Stimulated activated CD8-positive, alpha-beta memory T cell treated with anti-CD3 and anti-CD28 coated beads, Interleukin-12 subunit alpha, Interleukin-12 subunit beta, amount 100 ng/mL, for 1 hour (primary cell): ENCODE measurements around the gene HS6ST1.

Experiments used
- DNase-seq: peaks from one replicate; pipeline ENCODE4 v3.0.0-alpha.2; 2020; ENCODE audit warnings: low read depth

HS6ST1 gene

DNA sequence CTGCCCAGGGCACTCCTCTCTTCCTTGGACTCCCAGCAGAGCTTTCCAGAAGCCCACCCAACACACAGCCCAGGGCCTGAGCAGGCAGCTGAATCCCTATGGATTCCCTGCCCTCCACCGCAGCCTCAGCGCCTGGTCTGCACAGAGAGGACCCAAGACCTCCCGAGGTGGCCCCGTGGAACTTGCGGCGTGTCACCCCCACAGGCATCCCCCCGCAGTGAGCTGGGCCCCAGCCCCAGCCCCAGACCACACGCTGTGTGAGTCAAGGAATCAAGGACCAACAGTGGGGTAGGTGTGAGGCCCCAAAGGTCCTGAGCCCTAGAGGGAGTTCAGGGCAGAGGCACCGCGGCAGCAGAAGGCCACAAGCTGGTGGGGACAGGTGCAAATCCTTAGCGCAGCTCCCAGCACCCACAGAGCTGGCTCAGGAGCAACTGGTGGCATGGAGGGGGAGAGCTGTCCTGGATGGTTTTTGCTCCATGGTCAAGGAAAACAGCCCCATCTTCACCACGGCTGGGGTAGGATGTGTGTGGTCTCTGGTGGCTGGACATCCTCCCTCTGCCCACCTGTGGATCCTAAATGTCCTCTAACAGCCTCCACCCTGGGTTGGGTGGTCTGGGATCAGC is 8.5 kb downstream of the HS6ST1 start:
- no peak for DNase-seq

DNA sequence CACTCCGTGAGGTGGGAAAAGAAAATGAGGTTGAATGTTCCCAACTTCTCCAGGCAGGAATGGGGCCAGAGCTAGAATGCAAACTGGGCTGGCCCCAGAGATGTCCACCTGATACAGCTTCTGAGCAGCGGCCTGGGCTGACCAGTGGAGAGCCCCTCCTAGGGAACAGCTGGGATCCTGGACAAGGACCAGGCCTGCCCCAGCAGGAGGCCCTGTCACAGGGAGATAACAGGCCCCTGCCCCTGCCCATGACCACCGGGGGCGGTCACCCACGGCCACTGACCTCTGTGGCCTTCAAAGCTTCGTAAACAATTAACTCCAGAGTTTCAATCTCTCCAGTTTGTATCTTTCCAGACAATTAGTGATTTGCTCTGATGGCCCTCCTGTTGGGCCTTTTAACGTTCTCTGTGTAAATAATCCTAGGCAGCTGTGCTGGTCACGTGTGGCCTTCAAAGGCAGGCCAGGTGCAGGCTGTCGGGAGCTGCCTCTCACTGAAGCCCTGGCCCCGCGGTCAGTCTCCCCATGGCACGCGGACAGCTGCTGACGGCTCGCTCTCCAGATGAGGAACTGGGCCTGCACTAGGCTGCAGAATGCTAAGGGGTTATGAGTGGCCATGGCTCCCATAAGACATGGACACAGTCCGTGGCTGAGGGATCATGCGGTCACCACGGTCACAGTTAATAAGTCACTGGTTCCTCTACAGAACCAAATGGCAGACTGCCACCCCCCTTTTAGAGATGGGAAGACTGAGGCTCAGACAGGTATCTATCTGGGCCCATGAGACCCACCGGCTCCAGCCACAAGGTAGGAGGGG is 9.2 kb downstream of the HS6ST1 start:
- DNase-seq = no peak

DNA sequence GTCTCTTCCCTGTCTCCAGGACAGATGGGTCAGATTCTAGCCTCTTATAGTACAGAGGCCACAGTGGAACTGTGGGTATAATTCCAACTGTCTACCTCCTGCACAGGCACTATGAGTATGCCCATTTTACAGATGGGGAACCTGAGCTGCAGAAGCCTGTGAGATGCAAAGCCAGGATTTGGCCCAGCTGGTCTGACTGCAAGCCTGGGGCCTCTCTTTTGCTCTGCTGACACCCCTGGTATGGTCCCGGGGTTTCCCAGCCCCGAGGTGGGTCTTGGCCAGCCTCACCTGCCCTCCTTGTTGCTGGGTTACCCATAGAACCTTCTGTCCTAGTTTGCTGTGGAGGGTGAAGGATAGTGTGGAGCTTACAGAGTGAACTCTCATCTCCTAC is 9.8 kb downstream of the HS6ST1 start:
- DNase-seq = no peak

DNA sequence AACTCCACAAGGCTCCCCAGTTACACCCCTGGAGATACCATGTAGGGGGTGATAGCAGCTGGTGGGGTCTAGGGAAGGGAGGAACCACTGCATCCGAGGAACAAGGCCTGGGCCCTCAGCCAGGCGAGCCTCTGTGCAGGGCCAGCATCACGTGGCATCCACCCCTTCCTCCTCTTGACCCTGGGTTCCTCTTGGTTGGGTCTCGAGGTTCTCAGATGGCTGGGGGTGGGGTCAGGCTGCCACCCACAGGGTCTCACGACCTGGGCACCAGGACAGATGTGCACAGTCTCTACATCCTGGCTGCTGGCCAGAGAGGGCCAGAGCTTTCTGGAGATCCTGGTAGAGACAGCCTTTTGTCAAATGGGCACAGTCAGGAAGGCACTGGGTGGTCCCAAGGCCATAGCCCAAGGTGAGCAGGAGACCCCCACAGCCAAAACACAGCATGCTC is 10.4 kb downstream of the HS6ST1 start:
- no peak for DNase-seq

DNA sequence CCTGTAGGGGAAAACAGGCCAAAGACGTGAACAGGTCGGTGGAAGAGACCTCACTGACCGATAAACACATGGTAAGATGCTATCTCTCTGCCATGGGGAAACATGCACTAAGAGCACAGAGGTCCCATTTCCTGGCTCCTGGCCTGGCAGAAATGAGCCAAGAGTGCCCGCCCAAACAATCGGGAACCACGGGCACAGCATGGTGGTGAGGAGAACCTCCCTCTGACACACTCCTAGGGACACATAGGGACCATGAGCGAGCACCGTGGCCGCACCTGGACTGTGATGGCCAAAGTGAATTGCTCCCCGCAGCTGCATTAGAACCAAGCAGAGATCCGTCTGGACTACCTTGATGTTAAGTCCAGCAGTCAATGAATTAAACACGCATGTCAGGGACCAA is 11.1 kb downstream of the HS6ST1 start:
- no peak for DNase-seq

DNA sequence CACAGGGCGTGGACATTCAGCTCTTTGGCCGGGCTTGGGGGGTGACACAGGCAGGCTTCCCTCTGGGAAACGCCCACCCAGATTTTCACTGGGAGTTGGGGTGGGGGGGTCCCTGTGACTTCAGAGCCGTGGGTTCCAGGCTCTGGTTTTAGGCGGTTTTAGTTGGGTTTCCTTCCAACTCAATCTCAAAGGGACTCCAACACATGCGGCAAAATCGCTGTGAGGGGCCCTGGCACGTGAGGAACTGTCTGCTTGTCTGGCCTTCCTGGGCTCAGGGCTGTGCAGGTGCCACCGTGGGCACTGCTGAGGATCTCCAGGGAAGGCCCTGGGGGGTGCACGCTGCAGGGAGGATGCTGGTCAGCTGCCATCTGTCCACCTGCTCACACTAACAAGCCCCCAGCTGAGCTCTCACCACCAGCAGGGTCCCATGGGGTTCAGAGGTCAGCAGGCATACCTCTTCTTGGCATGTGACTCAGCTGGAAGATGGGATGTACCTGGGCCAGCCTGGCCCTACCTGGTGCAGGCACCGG is 11.7 kb downstream of the HS6ST1 start:
- no peak for DNase-seq

DNA sequence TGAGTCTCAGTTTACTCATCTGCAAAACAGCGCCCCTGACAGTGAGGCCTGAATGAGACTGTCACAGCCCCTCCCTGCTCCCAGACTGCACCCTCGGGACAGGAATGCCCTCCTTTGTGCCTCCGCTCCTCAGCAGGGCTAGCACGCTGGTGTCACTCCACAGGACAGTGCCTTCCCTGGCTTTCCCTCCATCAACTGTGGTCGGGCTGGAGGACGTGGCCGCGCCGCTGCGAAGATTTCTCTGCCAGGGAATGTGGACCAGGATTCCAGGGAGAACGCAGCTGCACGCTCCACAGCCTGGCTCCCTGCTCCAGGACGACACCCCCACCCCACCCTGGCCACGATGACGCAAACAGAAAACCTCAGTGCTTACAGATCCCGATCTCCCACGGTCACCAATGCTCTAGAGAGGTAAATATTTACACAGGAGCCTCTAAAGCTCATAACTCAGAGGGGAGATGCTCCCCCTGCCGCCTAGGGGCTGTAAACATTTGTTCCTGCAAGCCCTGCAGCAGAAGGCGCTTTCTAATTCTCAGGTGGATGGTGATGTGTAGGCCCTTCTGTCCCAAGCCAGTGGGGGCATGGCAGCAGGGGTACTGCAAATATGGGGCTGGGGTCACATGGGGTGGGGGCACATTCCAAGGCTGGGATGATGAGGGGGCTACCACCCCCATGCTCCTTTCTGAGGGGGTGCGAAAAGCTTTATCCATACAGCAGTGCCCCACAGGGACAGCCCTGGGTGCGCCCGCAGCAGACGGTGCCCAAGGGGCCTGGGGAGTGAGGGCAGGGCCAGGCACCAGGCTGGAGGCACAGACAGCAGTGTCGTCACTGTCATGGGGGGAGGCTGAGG is 12.4 kb downstream of the HS6ST1 start:
- no peak for DNase-seq

DNA sequence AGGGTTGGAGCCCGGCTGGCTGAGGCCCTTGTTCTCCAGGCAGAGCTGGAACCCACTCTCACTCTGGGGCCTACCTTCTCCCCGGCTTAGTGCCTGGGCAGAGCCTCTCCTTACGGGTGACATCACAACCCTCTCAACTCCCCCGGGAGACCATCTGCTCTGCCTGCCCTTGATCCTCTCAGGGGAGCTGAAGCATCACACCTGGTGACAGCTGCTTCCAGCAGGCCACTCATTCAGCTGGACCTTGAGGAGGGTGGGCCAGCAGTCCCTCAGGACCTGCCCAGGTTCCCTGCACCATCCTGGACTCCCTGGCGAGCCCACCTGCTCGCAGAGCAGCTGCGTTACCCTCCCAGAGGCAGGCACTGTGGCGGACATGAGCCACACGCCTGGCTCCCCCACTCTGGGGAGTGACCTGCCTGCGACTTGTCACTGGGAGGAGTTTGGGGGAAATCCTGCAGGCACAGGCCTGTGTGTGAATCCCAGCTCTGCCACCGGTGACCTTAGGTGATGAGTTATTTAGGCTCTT is 13.1 kb downstream of the HS6ST1 start:
- no peak for DNase-seq

DNA sequence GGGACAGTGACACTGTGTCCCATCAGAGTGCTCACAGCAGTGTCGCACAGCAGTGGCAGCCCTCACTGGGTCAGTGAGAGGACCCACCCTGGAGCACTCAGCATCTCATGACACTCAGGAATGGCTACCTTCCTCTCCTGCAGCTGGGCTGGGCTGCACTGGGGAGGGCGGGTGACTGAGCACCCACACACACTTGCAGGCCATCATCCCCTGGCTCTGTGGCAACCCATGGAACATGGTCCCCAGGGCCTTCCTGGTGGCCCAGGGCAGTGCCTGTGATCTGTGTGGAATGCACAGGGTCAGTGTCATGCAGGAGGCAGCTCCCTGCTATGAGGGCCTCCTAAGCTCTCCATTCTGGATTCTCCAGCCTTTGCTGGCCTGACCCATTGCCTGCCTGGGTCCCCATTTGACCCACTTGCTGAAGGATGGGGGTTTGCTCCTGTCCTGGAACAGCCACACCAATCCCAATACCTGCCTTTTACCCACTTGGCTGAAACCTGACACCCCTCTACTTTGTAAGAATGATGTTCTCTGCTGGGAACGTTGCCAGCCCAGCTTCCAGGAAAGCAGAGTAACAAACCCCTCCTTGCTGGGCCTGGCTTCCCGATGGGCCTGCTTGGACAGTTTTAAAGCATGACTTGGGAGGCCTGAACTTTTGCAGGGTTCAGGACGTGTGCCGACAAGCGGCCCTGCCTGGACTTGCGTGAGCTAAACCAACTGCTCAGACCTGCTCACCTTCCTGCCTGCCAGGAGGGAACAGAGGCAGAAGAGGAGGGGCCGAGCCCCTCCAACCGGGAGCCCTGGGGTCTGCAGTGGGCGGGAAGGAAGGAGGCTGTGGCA is 13.7 kb downstream of the HS6ST1 start:
- no peak for DNase-seq

DNA sequence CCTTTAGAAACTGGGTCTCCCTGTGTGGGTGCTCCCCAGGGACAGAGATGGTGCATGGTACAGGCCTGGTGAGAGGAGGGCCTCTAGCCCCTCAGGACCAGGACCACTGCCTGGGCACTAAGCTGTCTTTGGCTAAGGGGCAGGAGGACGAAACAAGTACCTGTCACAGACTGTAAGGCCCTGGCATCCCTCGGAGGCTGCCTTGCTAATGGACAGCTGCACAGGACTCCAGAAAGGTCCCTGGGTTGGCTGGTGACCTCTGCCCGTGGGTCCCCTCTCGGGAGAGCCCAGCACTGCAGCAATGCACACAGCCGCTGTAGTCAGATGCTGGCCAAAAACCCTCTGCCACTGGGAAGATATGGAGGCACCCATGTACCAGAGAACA is 14.3 kb downstream of the HS6ST1 start:
- no peak for DNase-seq

DNA sequence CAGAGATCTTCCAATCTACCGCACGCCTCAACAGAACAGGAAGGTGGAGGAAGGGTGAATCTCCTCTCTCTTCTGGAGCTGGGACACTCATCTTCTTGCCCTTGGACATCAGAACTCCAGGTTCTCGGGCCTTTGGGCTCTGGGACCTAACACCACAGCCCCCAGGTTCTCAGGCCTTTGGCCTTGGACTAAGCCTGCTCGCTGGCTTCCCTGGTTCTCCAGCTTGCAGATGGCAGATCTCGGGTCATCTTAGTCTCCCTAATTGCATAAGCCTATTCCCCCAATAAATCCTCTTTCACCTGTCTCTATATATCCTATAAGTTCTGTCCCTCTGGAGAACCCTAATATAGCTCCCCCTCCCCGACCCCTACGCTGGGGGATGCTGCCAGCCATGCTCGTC is 14.8 kb downstream of the HS6ST1 start:
- no peak for DNase-seq

DNA sequence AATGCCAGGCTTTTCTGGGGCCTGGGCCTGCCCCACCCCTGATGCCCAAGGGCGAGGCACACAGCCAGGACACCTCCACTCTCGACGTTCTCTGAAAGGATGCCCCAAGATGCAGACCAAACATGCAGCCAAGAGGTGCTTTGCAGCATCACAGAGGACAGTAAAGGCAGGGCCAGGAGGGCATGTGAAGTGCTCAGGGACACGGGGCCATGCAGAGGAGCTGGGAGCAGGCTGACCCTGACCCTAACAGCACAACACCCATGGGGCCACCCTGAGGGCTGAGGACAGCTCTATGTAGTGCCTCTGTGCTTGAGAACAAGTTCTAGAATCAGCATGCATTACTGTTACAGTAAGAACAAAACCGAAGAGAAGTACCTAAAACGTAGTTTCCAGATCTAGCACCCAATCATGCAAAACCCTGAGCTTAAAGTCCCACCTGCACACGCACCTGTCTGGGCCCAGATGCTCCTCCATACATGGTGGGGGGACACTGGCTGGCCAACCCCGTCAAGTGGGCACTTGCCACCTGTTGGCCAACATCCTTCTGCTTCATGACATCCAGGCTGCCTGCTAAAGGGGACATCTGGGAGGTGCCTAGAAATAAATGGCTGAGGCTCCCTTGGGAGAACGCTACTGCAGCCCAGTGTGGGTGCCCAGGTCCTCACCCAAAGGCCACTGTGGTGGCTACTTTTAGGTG is 15.4 kb downstream of the HS6ST1 start:
- DNase-seq = no peak

DNA sequence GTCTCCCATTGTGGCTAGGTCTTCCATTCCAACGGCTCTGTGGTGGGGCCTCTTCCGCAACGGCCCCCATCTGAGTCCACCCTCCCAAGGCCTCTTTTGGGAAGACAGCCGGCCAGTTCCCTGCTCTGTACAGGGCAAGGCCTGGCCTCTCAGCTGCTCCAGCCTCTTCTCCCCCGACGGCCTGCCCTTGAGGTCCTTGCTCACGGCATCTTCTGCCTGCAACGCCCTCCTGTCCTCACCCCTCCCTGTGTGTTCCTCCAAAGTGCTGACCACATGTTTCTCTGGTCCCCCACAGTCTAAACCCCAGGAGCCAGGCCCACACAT is 16.0 kb downstream of the HS6ST1 start:
- DNase-seq = no peak

DNA sequence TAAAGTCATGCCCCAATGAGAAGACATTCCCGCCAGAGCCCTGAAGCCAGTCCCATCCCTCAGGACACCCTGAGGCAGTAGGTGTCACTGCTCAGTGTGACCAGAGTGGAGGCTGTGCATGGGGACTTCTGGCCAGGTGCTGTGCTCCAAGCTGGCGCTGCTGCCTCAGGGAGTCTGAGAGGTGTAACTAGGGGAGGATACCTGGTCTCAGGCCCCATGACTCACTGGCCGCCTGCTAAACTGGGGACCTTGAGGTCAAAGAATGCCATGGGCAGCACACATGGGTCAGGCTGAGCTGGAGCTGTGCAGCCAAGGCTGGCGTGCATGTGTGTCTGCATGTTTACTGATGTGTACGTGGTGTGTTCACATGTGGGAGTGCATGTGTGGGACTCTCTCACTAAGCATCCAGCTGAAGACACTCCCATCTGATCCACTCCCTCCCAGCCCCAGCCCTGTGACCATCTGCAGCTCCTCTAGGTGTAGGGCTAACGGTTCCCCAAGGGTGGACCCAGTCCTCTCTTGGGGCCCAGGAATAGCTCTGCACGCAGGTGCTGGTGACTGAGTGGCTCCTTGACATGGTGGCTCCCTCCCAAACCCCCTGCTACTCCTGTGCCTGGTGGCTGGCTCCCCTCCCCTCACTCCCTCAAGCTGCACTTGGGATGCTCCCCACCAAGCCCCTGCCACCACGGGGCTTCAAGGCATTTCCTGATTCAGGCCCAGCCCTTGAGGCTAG is 16.5 kb downstream of the HS6ST1 start:
- no peak for DNase-seq

DNA sequence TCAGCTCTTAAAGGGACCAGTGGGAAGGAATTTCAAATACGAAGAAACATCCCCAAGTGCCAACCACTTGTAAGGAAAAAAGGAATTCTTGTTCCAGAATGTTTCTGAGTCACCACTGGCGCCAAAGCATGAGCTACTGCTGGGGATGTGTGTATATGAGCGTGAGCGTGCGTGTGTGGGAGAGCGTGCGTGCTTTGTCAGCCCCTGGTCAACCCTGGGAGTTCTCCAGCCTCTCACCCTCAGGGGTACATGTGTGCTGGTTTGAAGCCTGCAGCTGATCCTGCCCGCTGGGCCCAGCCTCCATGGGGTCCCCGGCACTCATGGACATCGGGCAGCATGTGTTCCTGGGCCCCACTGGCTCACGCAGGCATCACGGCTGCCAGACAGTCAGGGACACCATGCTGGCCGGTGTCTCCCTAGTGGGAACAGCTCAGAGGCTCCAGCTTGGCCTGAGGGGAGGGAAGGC is 17.1 kb downstream of the HS6ST1 start:
- DNase-seq = no peak

DNA sequence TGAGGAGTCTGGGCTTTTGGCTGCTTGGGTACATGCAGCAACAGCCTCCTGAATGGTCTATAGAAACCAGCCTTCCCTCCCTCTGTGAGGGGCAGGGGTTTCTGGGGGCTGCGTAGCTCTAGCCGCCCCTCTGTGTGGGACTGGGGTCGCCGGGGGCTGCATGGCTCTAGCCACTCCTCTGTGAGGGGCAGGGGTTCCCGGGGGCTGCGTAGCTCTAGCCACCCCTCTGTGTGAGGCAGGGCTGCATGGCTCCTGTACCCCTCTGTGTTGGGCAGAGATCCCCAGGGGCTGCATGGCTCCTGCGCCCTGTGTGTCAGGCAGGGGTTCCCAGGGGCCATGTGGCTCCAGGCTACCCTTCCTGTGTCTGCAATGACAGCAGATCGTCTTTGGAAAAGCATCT is 17.6 kb downstream of the HS6ST1 start:
- DNase-seq = no peak

DNA sequence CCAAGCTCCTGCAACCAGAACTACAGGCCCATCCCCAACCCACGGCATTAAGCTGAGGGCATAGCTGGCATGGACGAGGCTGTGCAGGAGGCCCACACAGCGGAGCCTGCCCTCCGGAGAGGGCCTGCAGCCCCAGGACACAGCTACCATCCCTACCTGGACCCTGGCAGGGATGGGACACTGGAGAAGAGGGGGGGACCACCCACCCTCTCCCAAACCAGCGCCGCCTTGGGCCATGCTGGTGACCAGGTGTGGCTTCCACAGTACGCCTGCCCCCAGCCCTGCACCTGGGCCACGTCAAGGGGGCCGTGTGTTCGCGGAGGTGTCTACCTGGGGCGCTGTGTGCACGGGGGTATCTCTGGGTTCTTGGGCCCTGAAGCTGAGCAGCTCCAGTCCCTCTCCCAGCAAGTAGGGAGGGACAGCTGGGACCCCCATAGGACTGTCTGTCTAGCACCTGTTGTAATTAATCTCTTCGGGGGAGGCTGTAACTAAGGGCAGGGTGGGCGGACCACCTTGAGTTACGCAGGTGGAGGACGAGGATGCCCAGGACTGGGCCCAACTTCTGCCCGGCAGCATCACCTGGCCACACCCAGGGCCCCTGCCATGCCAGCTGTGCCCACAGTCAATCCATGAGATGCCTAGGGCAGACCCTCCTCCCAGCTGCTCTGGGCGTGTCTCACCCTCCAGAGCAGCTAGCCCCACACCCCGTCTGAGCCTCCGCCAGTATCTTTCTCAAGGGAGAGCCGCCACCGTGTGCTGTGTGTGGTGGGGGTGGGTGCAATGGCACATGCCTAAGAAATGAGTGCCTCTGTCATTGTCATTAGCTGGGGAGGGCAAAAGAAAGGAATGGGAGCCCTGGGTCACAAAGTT is 18.3 kb downstream of the HS6ST1 start:
- DNase-seq = no peak

DNA sequence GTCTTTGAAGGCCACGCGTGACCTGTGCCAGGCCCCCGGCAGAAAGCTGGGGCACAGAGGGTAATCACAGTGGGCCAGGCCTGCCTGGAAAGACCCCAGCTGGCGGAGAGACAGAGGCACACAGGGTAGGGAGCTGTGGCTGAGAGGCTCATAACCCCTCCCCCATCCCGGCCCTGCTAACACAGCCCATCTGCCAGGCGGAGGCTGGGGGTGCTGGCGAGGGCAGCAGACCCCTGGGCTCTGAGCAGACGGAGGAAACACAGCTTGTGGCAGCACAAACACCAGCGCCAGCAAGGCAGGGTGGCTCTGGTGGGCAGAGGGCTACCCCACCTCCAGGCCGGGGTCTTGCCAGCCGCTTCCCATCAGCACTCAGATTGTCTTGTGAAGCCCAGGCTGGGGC is 19.0 kb downstream of the HS6ST1 start:
- no peak for DNase-seq

DNA sequence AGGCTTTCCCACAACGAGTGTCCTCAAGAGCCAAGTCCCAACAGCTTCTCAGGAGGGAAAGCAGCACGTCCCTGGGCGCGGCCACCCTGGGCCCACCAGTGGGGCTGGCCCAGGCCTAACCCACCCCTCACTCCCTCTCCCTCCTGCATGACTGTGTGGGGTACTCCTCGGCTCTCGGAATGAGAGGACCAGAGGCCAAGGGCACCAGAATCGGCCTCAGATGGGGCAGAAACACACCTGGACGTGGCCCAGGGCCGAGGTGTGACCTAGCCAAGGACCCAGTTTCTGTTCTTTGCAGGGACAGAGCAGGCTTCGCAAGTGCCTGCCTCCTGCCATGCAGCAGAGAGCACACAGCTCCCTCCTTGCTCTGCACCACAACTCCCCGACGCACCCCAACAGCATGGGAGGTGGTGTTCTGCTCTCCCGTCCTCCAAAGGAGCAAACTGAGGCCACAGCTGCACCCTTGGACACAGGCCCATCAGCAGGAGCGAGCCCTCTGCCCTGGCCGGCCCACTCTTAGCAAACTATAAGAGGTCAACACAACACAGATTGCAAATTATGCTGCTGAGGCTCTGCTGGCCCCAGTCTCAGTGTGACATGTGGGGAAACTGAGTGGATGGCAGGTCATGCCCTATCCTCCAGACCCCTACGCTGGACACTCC is 19.7 kb downstream of the HS6ST1 start:
- DNase-seq = no peak
